ENCODE data around the gene ARHGAP10.

The ARHGAP10 gene

DNA sequence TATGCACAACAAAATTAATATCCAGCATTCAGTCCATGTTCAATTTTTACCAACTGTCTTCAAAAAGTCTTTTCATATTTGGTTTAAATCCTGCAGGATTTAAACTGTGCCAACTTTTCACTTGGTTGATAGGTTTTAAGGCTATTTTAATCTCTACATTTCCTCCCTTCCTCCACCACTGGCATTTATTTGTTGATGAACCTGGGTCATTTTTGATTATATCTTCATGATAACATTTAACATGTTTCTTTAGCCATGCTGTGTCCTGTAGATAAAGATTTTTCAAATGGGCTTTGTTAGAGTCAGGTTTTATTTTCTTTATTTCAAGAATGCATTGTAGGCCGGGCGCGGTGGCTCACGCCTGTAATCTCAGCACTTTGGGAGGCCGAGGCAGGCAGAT lies 216.4 kb downstream of the ARHGAP10 start:
- TF ChIP-seq, protein P1, sequence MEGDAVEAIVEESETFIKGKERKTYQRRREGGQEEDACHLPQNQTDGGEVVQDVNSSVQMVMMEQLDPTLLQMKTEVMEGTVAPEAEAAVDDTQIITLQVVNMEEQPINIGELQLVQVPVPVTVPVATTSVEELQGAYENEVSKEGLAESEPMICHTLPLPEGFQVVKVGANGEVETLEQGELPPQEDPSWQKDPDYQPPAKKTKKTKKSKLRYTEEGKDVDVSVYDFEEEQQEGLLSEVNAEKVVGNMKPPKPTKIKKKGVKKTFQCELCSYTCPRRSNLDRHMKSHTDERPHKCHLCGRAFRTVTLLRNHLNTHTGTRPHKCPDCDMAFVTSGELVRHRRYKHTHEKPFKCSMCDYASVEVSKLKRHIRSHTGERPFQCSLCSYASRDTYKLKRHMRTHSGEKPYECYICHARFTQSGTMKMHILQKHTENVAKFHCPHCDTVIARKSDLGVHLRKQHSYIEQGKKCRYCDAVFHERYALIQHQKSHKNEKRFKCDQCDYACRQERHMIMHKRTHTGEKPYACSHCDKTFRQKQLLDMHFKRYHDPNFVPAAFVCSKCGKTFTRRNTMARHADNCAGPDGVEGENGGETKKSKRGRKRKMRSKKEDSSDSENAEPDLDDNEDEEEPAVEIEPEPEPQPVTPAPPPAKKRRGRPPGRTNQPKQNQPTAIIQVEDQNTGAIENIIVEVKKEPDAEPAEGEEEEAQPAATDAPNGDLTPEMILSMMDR (IDR thresholded peaks at IDR 0.05; ENCODE audit: control extremely low read depth, extremely low read depth, low read depth, missing control alignments): no peak
- no peak for DNase-seq (ENCODE audit: extremely low spot score)
- CTCF ChIA-PET: no interaction called here
- POLR2A ChIA-PET: interaction anchor here (0.7 kb wide), 1 partner anchor 11 kb away, joined by 4 read pairs; no protein-coding TSS in a partner anchor

DNA sequence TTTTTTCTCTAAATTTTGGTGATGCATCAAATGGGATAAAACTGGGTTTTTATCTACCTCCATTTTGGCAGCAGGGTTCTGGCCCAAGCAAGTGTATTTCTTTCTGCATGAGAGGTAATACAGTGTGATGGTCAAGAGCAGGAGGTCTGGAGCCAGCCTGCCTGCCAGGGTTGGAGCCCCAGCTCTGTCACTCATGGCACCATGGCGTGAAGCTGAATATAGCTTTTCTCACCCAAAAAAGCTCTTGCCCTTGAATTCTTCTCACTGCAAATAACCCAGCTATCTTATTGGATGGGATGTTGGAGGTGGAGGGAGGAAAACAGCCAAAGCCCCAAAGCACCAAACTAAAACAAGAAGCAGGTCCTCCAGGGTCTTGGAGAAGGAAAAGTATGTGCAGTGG lies 218.4 kb downstream of the ARHGAP10 start:
- POLR2A ChIA-PET: no interaction called here
- CTCF ChIA-PET: interaction anchor here (0.9 to 1.1 kb wide), 2 partner anchors 10 to 36 kb away, joined by 3 read pairs; no protein-coding TSS in a partner anchor
- DNase-seq (ENCODE audit: extremely low spot score): no peak
- TF ChIP-seq, protein P1 (IDR thresholded peaks at IDR 0.05; ENCODE audit: control extremely low read depth, extremely low read depth, low read depth, missing control alignments): no peak

DNA sequence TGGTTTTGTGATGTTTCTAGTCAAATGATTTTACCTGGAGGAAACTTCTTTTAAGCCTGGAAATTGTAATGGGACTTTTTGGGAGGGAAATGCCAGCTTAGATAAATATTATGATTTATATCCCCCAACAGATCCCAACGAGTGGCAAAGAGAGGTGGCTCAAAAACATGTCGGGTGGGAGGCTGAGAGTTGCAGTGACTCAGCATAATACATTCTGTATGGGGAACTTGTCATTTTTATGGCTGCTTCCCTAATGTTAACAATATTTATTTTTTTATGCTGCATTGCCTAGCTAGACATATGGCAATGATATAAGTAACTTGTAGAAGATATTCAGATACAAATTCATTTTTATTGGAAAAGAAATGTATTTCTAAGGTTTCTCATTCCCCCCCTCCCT lies 219.0 kb downstream of the ARHGAP10 start:
- TF ChIP-seq, protein P1 (IDR thresholded peaks at IDR 0.05; ENCODE audit: control extremely low read depth, extremely low read depth, low read depth, missing control alignments): no peak
- DNase-seq (ENCODE audit: extremely low spot score): no peak
- CTCF ChIA-PET: interaction anchor here (0.9 to 1.1 kb wide), 2 partner anchors 10 to 35 kb away, joined by 3 read pairs; no protein-coding TSS in a partner anchor
- POLR2A ChIA-PET: no interaction called here

DNA sequence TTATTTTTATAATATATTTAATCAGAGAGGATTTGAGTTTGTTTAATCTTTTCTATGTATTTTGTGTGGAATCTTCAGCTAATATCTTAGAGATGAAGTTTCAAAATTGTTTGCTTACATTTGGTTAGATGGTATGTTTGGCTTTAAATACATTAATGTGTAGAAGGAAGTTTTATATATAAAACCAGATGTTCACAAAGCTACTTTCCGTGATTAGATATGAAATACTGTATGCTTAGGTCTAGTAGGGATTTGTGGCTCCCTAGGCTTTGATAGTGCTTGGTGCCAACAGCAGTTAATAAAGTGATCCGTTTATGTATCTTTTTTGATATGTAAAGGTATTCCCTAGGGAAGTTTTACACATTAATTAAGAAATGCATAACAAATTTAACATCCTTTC lies 223.0 kb downstream of the ARHGAP10 start:
- ChIA-PET POLR2A (no interaction called here), CTCF (interaction anchor here (1.2 to 1.5 kb wide), 2 partner anchors 22 to 436 kb away, joined by 3 to 4 read pairs; no protein-coding TSS in a partner anchor)
- DNase-seq (ENCODE audit: extremely low spot score): no peak
- TF ChIP-seq, protein P1 (IDR thresholded peaks at IDR 0.05; ENCODE audit: control extremely low read depth, extremely low read depth, low read depth, missing control alignments): no peak

DNA sequence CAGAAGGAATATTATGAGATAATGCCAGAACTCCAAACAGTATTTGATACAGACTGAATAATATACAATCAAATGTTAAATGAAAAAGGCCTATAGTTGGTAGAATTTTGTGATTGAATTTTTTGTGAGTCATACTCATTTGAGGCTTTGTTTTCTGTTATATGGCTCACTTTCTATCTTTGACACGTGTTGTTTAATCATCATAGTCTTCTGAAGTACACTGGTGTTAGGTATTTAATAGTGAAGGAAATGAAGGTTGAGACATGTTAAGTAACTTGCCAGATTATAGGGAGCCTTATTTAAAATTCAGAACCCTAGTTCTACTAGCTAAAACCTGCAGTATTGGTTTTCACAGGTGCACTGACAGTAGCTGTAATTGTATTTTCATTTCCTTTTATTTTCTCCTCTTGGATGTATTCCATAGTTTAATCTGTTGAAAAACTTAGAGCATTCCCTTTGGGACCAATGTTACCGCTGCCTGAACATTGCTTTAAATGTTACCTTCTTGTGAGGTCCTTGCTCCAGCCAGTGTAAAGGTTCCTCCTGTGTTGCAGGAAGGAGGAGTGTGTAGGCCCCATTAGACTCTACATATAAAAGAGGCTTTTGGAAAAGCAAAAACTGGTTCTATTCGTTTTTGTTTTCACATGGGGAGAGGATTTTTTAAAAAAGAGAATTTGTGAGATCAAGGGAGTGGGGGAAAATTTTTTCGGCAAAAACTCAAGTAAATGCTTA lies 224.1 kb downstream of the ARHGAP10 start:
- DNase-seq (ENCODE audit: extremely low spot score): no peak
- POLR2A ChIA-PET: no interaction called here
- TF ChIP-seq, protein P1 (IDR thresholded peaks at IDR 0.05; ENCODE audit: control extremely low read depth, extremely low read depth, low read depth, missing control alignments): no peak
- CTCF ChIA-PET: interaction anchor here (1.5 to 1.6 kb wide), 2 partner anchors 89 to 437 kb away, joined by 3 read pairs; no protein-coding TSS in a partner anchor

DNA sequence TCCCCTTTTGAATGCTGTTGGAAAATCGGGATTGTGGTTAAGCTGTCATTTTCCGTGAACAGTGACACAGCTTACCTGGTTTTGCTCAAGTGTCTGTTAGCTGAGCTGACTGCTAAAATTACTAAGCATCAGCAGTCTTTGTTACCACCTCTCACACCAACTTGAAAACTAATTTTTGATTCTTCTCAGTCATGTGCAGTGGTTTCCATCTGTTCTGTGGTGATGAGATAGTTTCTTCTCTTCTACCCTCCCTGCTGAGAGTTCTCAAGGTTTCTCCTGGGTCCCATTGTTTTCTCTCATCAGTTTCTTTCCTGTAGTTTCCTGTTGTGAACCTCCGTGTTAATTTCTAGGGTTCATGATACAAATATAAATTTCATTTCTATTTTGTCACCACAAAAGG lies 225.6 kb downstream of the ARHGAP10 start:
- TF ChIP-seq, protein P1 (IDR thresholded peaks at IDR 0.05; ENCODE audit: control extremely low read depth, extremely low read depth, low read depth, missing control alignments): no peak
- ChIA-PET CTCF (interaction anchor here (1.6 kb wide), 1 partner anchor 90 kb away, joined by 3 read pairs; no protein-coding TSS in a partner anchor), POLR2A (no interaction called here)
- DNase-seq (ENCODE audit: extremely low spot score): no peak

Data from GM10248 (cell line).